A172 (cell line): ENCODE results near the gene TTLL10. TPM values are rescaled to one million over a fixed set of nuclear protein-coding genes. Genes with fewer than 3 reads are reported as not detected.
"Not testable (repeated sequence)": the region's sequence is repeated elsewhere in the genome, so short reads cannot be mapped to it uniquely, and the experiment has no call there.

Experiments
- DNase-seq: peaks from one replicate; pipeline ENCODE4 v3.0.0-alpha.2; 2015; ENCODE audit warnings: low spot score
- total RNA-seq: library from RNA; depleted of rRNA; stranded (reverse); fragments of >200 nt; shearing (Covaris generic); gene quantifications from 2 replicates; pipeline ENCODE4 v1.2.3, GENCODE V29; 2014

Gene TTLL10
- total RNA-seq, 1 experiment from 2014 or later: not detected

- no peak for DNase-seq
Observed at GRCh38 chr1:1171161-1171545, 2.5 kb upstream of the TTLL10 start.

GRCh38 chr1:1171546-1172340 lies 1.9 kb upstream of the TTLL10 start:
- DNase-seq: no peak

- DNase-seq: no peak
Observed at GRCh38 chr1:1173061-1173792, 453 bp upstream of the TTLL10 start.

GRCh38 chr1:1175221-1176062 lies 1.8 kb downstream of the TTLL10 start:
- DNase-seq: no peak

GRCh38 chr1:1176063-1176761 lies 2.5 kb downstream of the TTLL10 start:
- DNase-seq: not testable (repeated sequence)

GRCh38 chr1:1176931-1177330 lies 3.3 kb downstream of the TTLL10 start:
- DNase-seq: no peak

GRCh38 chr1:1177452-1178206 lies 3.9 kb downstream of the TTLL10 start:
- no peak for DNase-seq

- DNase-seq: no peak
Observed at GRCh38 chr1:1178794-1179331, 5.2 kb downstream of the TTLL10 start.

- no peak for DNase-seq
Observed at GRCh38 chr1:1179346-1179982, 5.8 kb downstream of the TTLL10 start.

GRCh38 chr1:1179983-1180861 lies 6.5 kb downstream of the TTLL10 start:
- DNase-seq: no peak

- DNase-seq: no peak
Observed at GRCh38 chr1:1181129-1181937, 7.7 kb downstream of the TTLL10 start.

- no peak for DNase-seq
Observed at GRCh38 chr1:1181938-1182410, 8.3 kb downstream of the TTLL10 start.

- no peak for DNase-seq
Observed at GRCh38 chr1:1182491-1183220, 9.0 kb downstream of the TTLL10 start.

GRCh38 chr1:1183221-1183747 lies 9.6 kb downstream of the TTLL10 start:
- no peak for DNase-seq

GRCh38 chr1:1183833-1184775 lies 10.4 kb downstream of the TTLL10 start:
- no peak for DNase-seq
